ENCODE measurements around the gene MED13. TPM values are rescaled to one million over a fixed set of nuclear protein-coding genes. Genes with fewer than 3 reads are reported as not detected.

The MED13 gene
- total and polyA plus RNA-seq, 9 of the 15 experiments (the other 6 are each of a cell fraction or from before 2014, with no cell fraction given): 5.4 to 48.4 (median 28.2) TPM

- TF ChIP-seq ZFP36 (IDR thresholded peaks at IDR 0.05; ENCODE audit: low read depth, low read length, partially characterized antibody) (peak; percentile 4), ZNF232 (CRISPR knock-in tag; IDR thresholded peaks at IDR 0.05) (peak; percentile 85; the same call in 1 of the 2 replicates), POLR3G (IDR thresholded peaks at IDR 0.05; ENCODE audit: extremely low read depth, insufficient read length, insufficient replicate concordance) (no peak), SUPT5H (IDR thresholded peaks at IDR 0.05) (peak; percentile 96), ZNF717 (CRISPR knock-in tag; IDR thresholded peaks at IDR 0.05) (no peak), ZNF668 (CRISPR knock-in tag; IDR thresholded peaks at IDR 0.05) (no peak), SNAPC5 (CRISPR knock-in tag; IDR thresholded peaks at IDR 0.05) (no peak), ZBTB1 (CRISPR knock-in tag; IDR thresholded peaks at IDR 0.05; ENCODE audit: borderline replicate concordance, low read depth) (no peak; the same call in 1 of the 2 replicates), FOXA3 (CRISPR knock-in tag; conservative IDR thresholded peaks at IDR 0.05 in 1 of 2, IDR thresholded peaks at IDR 0.05 in 1 of 2) (no peak), SNIP1 (IDR thresholded peaks at IDR 0.05; ENCODE audit: low read depth) (no peak), ERF (CRISPR knock-in tag; IDR thresholded peaks at IDR 0.05) (no peak), CEBPG (CRISPR knock-in tag; IDR thresholded peaks at IDR 0.05) (no peak), CEBPG (tag; conservative IDR thresholded peaks at IDR 0.05 in 1 of 2, IDR thresholded peaks at IDR 0.05 in 1 of 2) (no peak)
- TF ChIP-seq, protein P1, sequence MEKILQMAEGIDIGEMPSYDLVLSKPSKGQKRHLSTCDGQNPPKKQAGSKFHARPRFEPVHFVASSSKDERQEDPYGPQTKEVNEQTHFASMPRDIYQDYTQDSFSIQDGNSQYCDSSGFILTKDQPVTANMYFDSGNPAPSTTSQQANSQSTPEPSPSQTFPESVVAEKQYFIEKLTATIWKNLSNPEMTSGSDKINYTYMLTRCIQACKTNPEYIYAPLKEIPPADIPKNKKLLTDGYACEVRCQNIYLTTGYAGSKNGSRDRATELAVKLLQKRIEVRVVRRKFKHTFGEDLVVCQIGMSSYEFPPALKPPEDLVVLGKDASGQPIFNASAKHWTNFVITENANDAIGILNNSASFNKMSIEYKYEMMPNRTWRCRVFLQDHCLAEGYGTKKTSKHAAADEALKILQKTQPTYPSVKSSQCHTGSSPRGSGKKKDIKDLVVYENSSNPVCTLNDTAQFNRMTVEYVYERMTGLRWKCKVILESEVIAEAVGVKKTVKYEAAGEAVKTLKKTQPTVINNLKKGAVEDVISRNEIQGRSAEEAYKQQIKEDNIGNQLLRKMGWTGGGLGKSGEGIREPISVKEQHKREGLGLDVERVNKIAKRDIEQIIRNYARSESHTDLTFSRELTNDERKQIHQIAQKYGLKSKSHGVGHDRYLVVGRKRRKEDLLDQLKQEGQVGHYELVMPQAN (IDR thresholded peaks at IDR 0.05; ENCODE audit: borderline replicate concordance): peak; percentile 87; the same call in 1 of the 2 replicates
- TF ChIP-seq, protein P2, sequence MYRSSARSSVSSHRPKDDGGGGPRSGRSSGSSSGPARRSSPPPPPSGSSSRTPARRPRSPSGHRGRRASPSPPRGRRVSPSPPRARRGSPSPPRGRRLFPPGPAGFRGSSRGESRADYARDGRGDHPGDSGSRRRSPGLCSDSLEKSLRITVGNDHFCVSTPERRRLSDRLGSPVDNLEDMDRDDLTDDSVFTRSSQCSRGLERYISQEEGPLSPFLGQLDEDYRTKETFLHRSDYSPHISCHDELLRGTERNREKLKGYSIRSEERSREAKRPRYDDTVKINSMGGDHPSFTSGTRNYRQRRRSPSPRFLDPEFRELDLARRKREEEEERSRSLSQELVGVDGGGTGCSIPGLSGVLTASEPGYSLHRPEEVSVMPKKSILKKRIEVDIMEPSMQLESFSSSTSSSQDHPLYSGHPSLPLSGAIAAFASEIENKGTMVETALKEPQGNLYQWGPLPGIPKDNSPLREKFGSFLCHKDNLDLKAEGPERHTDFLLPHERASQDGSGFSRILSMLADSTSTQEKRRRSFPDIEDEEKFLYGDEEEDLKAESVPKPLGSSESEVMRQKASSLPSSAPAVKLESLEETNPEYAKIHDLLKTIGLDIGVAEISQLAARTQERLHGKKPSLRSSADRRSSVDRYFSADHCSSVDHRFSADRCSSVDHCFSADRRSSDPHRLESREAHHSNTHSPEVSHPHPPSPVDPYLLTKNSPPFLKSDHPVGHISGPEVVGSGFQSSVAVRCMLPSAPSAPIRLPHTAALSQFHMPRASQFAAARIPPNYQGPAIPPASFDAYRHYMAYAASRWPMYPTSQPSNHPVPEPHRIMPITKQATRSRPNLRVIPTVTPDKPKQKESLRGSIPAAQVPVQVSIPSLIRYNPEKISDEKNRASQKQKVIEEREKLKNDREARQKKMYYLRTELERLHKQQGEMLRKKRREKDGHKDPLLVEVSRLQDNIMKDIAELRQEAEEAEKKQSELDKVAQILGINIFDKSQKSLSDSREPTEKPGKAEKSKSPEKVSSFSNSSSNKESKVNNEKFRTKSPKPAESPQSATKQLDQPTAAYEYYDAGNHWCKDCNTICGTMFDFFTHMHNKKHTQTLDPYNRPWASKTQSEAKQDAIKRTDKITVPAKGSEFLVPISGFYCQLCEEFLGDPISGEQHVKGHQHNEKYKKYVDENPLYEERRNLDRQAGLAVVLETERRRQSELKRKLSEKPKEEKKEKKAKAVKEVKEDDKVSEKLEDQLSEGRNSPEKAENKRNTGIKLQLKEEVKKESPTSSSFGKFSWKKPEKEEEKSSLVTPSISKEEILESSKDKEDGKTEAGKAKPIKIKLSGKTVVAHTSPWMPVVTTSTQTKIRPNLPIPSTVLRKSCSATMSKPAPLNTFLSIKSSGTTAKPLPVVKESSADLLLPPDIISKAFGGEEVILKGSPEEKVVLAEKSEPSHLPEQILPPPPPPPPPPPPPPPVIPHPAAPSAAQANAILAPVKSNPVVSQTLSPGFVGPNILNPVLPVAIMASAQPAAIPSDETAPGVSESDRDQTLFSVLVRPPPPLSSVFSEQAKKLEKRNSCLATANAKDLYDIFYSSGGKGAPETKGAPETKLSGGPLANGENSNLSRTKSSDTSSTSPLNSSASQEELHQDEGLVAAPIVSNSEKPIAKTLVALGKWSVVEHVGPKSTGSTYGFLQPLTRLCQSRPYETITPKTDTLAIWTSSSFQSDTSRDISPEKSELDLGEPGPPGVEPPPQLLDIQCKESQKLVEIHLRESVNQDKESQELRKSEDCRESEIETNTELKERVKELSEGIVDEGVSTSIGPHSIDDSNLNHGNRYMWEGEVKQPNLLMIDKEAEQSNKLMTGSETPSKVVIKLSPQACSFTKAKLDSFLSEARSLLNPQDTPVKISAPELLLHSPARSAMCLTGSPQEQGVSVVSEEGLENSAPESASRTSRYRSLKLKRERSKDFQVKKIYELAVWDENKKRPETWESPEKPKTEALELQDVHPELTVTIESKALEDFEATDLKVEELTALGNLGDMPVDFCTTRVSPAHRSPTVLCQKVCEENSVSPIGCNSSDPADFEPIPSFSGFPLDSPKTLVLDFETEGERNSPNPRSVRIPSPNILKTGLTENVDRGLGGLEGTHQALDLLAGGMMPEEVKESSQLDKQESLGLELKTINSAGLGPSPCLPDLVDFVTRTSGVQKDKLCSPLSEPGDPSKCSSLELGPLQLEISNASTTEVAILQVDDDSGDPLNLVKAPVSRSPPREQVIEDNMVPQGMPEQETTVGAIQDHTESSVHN (IDR thresholded peaks at IDR 0.05; ENCODE audit: borderline replicate concordance in 1 of 2, low read depth in 1 of 2): 0 out of 4 replicates have a peak, but pooled peaks of 1 of the 2 experiments have one; percentile 38
- TF ChIP-seq, protein P3, sequence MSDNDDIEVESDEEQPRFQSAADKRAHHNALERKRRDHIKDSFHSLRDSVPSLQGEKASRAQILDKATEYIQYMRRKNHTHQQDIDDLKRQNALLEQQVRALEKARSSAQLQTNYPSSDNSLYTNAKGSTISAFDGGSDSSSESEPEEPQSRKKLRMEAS (CRISPR knock-in tag; IDR thresholded peaks at IDR 0.05): no peak
These were observed 137.6 kb downstream of the MED13 start, which contains the start of gene INTS2 (continued) for GRCh38 chr17:61927208-61928100.
